ENCODE data around the gene BRPF1. TPM values are rescaled to one million over a fixed set of nuclear protein-coding genes. Genes with fewer than 3 reads are reported as not detected.

The BRPF1 gene
- total RNA-seq, 4 donors from 2014 or later: 20.1 to 27.2 (median 22.5) TPM

- DNase-seq (ENCODE audit: low spot score in 2 of 2): no peak
- WGBS, 2 donors: 84% methylated on average over 4 of the region's 4 CpGs
- intact Hi-C loops (cut with DNase I; ENCODE audit: low total_unique reads): no loop called here
- H3K4me3 ChIP-seq (ENCODE audit: low read depth, poor library complexity, severe bottlenecking): no peak overlapping the region
- TF ChIP-seq CTCF (IDR thresholded peaks at IDR 0.05) (no peak), POLR2A (IDR thresholded peaks at IDR 0.05) (no peak)
Observed at GRCh38 chr3:9718118-9718517, 13.4 kb upstream of the BRPF1 start.

- no peak for DNase-seq (ENCODE audit: low spot score in 2 of 2)
- TF ChIP-seq POLR2A (IDR thresholded peaks at IDR 0.05) (no peak), CTCF (IDR thresholded peaks at IDR 0.05) (no peak)
- WGBS, 2 donors: 38 to 40% methylated on average over 7 of the region's 7 CpGs
- H3K4me3 ChIP-seq (ENCODE audit: low read depth, poor library complexity, severe bottlenecking): no peak overlapping the region
- intact Hi-C loops (cut with DNase I; ENCODE audit: low total_unique reads): no loop called here
Observed at GRCh38 chr3:9721015-9721699, 10.4 kb upstream of the BRPF1 start.

GRCh38 chr3:9721700-9722060, 9.9 kb upstream of the BRPF1 start:
- no peak overlapping the region for H3K4me3 ChIP-seq (ENCODE audit: low read depth, poor library complexity, severe bottlenecking)
- intact Hi-C loops (cut with DNase I; ENCODE audit: low total_unique reads): no loop called here
- DNase-seq (ENCODE audit: low spot score in 2 of 2): no peak
- WGBS, 2 donors: 79 to 89% methylated on average over 2 of the region's 2 CpGs
- TF ChIP-seq CTCF (IDR thresholded peaks at IDR 0.05): no peak

- H3K4me3 ChIP-seq (ENCODE audit: low read depth, poor library complexity, severe bottlenecking): no peak overlapping the region
- intact Hi-C loops (cut with DNase I; ENCODE audit: low total_unique reads): no loop called here
- TF ChIP-seq POLR2A (IDR thresholded peaks at IDR 0.05) (no peak), CTCF (IDR thresholded peaks at IDR 0.05) (no peak)
- WGBS, 2 donors: 87 to 91% methylated on average over 4 of the region's 4 CpGs
- no peak for DNase-seq (ENCODE audit: low spot score in 2 of 2)
Observed at GRCh38 chr3:9725775-9726515, 5.6 kb upstream of the BRPF1 start.

- no peak for TF ChIP-seq CTCF (IDR thresholded peaks at IDR 0.05)
- no peak for TF ChIP-seq POLR2A (IDR thresholded peaks at IDR 0.05)
- no peak overlapping the region for H3K4me3 ChIP-seq (ENCODE audit: low read depth, poor library complexity, severe bottlenecking)
- intact Hi-C loops (cut with DNase I; ENCODE audit: low total_unique reads): no loop called here
- WGBS, 2 donors: 13 to 19% methylated on average over 11 of the region's 11 CpGs
- DNase-seq (ENCODE audit: low spot score in 2 of 2): no peak
Observed at GRCh38 chr3:9727041-9727595, 4.4 kb upstream of the BRPF1 start.
